ENCODE results near the gene FTO.

DNA sequence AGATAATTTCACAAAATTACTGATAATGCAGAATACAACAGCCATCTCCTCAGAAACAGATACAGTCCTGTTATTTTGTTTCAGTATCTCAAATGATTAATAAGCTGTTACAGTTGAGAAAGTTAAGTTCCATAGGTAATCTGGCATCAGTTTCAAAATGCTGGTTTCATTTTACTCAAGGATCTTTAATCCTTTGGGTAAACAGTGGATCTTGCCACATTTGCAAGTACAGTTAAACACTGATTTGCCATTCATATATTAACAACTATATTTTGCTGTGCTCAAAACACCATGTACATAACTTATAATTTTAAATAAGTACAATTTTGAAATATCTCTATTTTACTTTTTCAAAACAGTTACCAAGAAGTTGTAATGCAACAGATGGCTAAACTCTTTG, 31.5 kb upstream of the FTO start:
- TF ChIP-seq, protein P1, sequence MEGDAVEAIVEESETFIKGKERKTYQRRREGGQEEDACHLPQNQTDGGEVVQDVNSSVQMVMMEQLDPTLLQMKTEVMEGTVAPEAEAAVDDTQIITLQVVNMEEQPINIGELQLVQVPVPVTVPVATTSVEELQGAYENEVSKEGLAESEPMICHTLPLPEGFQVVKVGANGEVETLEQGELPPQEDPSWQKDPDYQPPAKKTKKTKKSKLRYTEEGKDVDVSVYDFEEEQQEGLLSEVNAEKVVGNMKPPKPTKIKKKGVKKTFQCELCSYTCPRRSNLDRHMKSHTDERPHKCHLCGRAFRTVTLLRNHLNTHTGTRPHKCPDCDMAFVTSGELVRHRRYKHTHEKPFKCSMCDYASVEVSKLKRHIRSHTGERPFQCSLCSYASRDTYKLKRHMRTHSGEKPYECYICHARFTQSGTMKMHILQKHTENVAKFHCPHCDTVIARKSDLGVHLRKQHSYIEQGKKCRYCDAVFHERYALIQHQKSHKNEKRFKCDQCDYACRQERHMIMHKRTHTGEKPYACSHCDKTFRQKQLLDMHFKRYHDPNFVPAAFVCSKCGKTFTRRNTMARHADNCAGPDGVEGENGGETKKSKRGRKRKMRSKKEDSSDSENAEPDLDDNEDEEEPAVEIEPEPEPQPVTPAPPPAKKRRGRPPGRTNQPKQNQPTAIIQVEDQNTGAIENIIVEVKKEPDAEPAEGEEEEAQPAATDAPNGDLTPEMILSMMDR (IDR thresholded peaks at IDR 0.05) = no peak
- no peak for TF ChIP-seq POLR2A (IDR thresholded peaks at IDR 0.05)
- no peak for TF ChIP-seq POLR2AphosphoS5 (IDR thresholded peaks at IDR 0.05)
